HG03460 (cell line): ENCODE results near the gene KIF5C.

Experiments used
- ATAC-seq: cut with Tn5 transposase; IDR thresholded peaks from one replicate; pipeline ENCODE4 v1.9.1; 2021; ENCODE audit not compliant: unreplicated experiment

KIF5C gene

DNA sequence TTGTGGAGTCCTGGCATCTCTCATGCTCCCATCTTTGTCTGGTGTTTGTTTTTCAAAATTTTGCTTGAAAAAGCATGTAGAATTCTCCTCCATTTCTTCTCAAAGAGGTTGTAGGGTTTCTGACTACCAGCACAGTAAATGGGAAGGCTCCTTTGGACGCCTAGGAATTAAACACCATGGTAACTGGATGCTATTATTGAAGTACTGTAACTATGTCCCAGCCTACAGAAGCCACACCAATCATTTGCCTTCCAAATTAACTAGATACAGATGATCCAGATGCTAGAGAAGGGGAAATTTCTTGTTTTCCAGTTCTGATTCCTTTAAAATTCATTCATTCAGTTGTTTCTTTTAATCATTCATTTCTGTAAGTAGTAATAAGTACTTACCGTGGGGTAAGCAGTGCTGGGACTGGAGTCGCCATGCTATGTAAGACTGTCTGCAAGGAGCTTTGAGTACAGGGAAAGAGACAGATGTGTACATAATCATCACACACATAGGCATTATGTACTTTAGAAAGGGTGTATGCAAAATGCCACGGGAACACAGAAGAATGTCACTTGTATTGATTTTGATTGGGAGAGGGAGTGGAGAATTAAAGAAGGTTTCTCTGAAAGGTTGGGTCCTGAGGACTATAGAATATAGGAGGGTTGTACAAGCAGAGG is 49.6 kb downstream of the KIF5C start:
- no peak for ATAC-seq

DNA sequence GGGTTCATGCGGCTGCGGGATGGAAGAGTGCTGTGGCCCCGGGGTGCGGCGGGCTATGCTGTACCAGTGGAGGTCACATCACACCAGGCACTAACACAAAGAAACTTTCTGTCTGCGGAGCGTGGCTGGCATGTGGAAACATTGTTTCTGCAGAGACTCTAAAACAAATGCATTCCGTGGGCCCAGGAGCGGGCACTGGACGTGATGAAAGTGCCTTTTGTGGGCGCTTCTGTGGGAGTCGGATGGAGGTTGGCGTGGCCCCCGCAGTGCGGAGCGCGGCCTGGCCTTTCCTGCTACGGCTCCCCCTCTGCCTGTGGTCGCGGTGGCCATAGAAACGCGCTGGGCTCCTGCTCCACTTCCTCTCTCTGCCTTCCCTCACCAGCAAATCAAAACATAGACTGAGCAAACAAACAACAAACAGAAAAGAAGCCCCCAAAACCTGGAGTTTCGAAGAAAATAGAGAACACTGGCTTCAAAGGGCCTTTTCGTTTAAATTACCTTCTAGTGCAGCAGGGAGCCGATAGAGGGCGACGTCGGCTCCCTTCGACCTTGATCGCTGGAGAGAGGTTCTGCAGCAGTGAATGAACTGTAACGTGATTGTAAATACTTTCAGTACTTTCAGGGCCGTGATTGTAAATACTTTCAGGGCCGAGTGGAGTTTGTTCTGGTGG is 51.4 kb downstream of the KIF5C start:
- peak; percentile 81 for ATAC-seq

DNA sequence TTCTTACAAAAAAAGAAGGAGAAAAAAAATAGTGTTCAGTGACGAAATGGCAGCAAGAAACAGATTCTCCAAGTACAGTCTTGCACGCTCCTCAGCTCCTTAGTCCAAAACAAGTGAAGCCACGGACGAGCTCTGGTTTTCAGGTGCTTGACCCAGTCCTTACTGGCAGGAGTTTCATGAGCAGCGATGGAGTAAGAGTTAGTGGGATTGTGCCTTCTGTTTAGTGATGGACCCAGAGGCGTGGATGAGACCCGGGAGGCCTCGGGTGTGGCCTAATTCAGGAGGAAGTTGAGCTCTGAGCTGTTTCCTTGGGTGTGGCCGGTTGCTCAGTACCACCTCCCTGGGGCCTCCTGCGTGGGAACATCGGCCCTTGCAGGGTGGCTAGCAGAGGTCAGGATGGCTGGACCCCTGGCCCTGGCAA is 52.0 kb downstream of the KIF5C start:
- ATAC-seq, result peak; percentile 59

DNA sequence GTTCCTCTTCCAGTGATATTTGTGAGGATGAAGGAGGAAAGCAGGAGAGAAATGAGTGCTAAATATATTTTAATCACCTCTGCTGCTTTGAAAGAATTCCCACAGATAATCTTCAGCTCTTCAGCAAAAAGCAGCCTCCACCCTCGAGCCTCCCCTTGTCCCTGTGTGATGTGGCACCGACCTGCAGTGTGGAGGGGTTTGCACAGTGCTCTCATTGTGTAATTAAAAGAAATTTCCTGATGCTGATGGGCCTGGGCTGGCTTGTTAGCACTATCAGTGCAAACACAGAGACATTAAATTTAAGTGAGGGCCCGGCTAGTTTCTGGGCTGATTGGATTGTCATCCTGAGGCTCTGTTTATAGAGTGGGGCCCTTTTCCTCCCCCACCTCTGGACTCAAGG is 53.4 kb downstream of the KIF5C start:
- no peak for ATAC-seq

DNA sequence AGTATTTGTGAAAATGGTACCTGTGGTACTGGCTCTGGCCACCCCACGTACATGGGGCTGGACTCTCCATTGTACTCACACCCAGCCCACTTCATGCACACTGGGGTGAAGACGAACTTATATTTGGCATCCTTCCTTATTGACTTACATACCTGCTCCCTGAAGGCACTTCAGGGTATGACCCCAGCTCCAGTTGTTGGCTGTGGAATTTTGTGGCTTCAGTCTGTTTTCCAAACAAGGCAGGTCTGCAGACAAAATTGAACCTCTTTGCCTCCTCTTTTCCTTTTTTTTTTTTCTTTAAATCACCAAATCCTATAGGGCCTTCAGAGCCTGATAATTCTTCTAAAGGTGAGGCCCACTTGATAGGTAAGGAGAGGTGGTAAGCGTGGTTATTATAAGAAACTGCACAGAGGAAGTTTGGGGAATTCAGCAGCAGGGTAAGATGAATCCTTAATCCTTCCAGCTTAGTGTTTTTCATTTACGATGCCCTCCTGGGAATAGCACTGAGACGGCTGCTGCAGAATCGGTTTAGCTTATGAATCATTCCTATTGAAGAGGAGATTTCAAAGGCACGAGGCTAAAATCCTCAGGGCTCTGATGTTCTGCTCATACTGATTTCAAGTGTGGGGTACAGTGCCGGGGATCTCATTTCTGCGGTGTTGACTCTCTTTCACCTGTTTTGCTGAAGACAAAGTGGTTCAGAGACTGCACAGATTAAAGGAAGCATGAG is 55.2 kb downstream of the KIF5C start:
- ATAC-seq, result no peak

DNA sequence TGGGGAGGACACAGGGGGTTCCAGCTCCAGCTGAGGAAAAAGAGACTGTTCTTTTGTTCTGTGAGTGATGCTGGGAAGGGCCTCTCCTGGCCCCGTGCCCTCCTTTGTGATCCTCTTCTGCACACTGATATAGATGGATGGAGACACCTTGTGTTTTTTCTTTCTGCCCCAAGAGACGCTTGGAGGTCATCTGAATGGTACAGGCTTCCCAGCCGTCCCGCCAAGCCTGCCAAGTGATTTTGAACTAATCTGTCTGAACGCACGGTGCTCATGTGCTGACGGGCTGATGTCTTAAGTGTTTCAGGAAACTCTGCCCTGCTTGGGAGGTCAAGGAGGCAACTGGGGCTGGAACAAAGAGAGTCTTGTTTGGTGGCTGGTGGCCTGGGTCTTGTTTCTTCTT is 57.5 kb downstream of the KIF5C start:
- ATAC-seq, result no peak

DNA sequence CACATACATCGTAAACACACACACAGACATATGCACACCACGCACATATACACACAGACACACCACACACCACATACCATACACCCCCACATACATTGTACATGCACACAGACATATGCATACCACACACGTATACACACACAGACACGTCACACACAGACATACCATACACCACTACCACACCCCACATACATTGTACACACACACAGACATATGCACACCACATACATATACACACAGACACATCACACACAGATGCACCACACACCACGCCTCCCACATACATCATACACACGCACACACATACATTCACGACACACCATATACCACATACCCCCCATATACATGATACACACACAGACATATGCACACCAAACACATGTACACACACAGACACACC is 58.4 kb downstream of the KIF5C start:
- ATAC-seq, result no peak

DNA sequence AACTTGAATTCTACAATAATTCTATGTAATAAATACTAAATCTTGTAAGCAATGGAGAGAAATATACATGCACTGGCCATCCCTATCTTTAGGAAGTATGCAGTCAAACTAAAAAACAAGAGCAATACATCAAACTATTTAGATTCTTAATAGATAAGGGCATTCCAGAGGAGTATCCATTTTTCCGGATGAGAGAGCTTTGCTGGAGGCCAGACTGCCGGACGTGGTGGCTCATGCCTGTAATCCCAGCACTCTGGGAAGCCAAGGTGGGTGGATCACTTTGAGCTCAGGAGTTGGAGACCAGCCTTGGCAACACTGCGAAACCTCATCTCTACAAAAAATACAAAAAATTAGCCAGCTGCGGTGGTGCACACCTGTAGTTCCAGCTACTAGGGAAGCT is 60.8 kb downstream of the KIF5C start:
- no peak for ATAC-seq

DNA sequence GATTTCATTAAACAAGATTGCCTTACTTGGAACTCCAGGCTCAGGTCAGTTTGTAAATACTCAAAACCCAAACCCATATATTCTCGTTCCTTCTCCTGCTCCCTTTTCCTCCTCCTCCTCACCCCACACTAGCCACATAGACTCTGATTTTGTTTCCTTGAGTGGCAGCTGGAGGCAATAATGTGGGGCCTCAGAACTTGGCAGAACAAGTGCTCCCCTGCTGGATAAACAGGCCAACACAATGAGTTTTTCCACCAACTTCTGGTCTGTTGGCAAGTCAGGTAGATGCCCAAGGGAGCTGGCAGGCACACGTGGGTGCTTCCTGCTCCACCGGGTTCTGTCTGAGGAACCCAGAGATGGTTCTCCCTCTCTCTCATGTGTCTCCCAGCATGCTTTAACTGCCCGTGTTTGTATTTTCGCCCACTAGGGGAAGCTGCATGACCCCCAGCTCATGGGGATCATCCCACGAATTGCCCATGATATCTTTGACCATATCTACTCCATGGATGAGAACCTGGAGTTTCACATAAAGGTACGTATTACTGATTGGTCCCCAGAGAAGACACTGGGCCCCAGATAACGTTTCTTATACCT is 61.9 kb downstream of the KIF5C start:
- ATAC-seq, result no peak

DNA sequence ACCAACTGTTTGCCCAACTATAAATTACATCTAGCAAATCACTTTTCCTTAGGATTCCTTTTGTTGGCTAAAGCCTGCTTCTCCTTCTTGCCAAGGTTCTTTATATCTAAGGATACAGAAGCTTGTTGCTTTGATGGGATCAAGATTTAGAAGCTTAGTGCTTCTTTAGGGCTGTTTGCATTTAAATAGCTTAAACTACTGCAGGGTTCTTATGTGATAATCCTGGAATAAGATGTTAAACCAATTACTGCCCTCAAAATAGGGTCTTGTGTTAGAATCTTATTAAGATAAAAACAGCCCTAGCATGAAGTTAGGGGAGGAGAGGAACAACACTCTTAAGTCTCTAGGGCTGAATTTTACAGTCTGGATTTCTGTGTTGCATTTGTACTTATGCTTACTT is 64.2 kb downstream of the KIF5C start:
- ATAC-seq, result no peak

DNA sequence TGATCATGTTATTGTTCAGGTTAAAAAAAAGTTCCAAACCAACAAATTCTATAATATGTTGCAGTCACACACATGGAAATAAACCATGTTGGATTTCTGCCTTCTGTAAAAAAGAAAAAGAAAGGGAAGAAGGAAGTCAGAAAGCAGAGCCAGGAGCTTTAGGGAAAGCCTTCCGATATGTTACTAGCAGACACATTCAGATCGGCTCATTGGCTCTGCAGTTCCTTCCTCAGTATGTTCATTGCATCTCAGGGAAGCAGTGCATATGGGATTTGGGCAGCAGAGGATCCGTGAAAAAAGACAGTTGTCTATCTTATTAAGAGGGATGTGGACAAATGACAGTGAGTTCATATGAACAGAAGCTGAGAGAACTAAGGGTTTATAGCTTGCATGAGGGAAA is 68.1 kb downstream of the KIF5C start:
- ATAC-seq, result no peak

DNA sequence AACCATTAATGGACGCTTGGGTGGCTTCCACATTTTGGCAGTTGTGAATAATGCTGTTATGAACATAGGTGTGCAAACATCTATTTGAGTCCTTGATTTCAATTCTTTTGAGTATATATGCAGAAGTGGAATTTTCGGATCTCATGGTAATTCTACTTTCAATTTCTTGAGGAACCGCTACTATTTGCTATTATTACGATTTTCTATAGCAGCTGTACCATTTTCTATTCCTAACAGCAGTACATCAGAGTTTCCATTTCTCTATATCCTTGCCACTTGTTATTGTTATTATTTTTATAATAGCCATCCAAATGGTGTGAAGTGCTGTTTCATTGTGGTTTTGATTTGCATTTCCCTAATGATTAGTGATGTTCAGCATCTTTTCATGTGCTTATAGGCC is 69.5 kb downstream of the KIF5C start:
- ATAC-seq, result no peak

DNA sequence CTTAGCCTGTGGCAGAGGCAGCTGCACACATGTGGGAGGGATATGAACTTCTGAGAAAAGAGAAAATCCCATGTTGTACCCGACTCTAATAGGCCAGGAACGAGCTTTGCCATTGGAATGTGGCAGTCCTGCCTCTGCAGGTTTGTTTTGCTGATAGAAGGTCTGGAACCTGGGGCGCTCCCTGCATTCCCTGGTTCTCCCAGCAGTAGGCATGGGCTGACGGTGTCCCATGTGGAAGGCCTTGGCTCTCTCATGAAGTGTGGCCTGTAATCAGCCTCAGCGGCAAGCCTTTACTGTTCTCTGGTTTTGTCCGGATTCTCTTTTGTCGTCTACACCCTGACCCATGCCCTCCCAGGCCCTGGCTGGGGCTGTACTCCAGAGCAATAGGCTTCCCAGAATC is 72.3 kb downstream of the KIF5C start:
- ATAC-seq, result no peak

DNA sequence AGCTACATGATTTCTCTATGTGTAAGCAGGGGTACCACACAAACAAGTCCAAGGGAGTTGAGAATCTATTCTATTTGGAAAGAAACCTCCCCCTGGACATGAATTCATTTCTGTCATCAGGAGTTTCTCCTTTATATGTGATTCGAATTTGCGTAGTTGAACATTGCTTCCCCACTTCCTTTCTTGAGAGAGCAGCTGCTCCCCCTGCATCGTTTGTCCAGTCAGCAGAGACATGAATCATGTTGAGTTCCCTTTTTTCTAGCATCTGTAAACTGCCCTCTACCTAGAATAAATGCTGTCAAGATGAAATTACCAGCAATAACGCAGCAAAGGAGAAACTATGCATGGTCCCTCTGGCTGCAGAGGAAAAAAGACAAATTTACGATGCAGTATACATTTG is 73.8 kb downstream of the KIF5C start:
- no peak for ATAC-seq

DNA sequence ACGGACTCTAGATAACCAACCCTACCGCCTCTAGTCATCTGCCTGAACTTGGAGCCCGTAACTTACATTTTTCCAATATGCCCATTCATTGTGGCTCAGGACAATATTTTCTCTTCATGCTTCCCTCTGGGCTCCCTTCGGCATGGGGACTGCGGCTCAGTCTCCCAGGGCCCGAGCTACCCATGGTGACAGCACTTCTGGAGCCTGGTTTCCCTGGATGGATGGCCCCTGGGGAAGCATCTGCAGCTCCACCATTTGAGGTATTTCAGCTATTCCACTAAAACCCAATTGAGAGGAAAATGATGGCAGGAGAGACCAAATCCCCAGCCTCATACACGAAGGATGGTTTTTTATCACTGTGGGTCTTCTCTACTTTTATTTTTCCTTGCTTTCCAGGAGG is 74.3 kb downstream of the KIF5C start:
- ATAC-seq, result no peak

DNA sequence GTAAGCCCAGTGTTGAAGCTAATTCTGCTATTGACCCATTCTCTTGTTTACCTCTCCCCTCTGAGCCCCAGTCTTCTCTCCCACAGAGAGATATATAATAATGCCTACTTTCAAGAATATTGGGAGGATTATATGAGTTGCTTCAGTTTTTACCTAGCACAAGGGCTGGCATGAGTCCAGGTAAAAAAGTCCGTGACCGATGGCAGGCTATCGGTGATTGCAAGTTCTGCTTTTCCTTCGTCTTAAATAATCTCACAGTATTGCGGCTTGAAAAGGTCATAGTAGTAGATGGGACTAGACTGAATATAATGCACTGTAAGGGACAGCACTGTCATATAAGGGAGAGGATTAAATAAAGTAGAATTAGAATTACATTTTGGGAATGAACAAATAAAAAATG is 77.6 kb downstream of the KIF5C start:
- no peak for ATAC-seq

DNA sequence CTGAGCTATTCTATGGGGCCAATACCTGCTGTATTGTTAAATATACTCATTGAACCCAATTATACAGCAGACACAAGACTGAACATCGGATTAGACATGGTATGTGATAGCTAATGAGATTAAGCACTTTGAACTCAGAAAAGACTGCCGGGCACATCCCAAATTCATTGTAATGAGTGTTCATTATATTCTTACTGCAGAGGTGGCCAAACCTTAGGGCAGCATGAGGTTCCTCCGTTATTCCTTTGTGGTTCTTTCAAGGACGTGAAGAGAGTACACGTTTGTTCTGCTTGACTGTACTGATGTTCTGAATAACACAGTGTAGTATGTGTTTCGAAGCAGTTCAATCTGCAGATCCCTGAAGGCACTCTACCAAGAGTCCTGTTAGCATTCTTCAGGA is 78.4 kb downstream of the KIF5C start:
- ATAC-seq, result no peak

DNA sequence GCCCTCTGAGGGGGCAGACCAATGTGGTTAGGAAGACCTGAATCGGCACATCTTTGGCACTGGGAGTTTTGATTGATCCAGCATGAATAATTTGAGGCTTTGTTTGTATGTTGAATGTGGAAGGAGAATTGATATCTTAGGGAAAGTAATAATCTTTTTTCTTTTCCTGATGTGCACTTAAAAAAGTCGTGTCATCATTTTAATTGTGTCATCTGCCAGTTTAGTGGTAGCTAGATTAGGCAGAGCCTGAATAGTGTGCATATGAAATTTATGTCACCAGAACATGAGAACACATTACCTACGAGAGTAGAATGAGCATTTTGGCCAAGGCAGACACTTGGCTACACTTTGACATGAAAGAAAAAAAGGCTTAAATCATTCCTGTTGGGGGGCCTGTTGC is 79.5 kb downstream of the KIF5C start:
- no peak for ATAC-seq

DNA sequence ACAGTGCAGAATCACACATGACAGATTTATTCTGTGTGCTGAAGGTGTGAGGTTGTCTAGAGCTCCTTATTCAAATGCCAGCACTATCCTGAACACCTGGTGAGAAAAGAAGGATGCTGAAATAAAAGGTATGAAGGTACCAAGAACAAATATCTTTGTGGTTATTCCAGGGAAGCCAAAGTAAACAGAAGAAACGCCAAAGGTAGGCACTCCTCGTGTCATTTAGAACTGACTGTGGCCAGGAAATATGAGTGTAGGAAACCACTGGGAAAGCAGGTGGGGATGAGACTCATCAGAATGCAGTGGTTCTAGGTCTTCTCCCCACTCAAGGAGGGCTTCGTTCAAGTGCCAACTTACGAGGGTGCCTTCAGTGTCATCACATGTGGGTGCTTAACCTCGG is 80.8 kb downstream of the KIF5C start:
- no peak for ATAC-seq

DNA sequence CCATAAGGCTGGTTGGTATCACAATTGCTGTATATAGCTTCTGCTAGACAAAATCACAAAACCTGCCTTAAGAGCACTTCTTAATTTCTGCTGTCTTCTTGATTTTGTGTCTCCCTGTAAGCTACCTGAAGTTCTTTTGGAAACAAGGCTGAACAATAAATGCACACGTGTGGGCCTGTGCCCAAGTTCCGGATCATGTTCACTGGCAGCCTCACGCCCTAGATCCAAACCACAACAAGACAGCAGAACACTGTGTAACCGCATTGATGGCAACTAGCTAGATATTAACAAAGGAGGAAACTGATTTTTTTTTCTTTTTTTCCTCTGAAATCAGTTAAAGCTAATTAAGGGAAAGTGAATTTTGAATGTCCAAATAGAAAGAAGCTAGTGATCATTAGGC is 82.0 kb downstream of the KIF5C start:
- ATAC-seq, result no peak

DNA sequence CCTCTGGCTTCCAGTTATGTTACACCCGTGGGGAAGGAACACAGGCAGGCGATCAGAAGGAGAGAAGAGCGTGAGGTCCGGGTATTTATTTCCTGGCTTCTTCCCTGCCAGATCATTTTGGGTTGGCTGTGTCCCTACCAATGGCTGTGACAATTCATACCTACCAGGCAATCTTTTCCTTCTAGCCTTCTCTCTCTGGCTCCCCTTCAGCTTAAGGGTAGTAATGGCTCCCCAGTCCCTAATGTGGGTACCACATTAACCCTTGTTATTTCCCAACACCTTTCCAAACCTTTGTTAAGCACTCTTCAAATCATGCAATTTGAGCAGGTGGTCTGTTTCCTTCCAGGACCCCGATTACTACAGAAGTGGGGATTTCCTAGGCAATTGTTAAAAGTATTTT is 84.7 kb downstream of the KIF5C start:
- no peak for ATAC-seq

DNA sequence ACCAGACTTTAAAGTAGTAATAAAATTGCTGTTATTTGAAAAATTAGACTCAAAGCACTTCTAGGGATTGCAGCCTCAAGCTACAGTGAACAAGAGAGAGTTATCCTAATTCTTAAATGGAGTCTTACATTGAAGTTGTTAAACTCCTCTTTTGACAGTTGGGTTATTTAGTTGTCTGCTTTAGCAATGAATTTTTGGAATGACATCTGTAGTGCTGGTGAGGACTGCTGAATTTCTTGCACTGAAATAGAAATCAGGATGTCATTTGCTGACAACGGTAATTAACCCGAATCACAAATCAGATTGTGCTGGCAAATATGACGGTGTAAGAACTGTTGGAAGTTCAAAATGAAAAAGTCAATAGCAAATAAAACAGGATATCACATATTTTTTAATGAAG is 85.5 kb downstream of the KIF5C start:
- no peak for ATAC-seq
